Measurements from ENCODE around the gene CPT1A.
"Not testable (repeated sequence)": the region's sequence is repeated elsewhere in the genome, so short reads cannot be mapped to it uniquely, and the experiment has no call there.

The CPT1A gene

GRCh38 chr11:68870470-68870869 is 28.8 kb upstream of the CPT1A start:
- H3K9me3 ChIP-seq (ENCODE audit: control insufficient read depth in 5 of 5, low read length in 5 of 5): no peaks in the 10 kb centered on the region
- H3K9ac ChIP-seq (ENCODE audit: low read length in 5 of 5): peak overlapping the region in 1 of 5 donors; percentile 53
- peak overlapping the region; percentile 26 to 75 (median 63) for H3K4me3 ChIP-seq (ENCODE audit: low read depth in 1 of 5, low read length in 5 of 5)
- peaks cover 0 to 8% (median 2%) of the 10 kb centered on the region in 5 donors for H3K27me3 ChIP-seq (ENCODE audit: control insufficient read depth in 5 of 5, insufficient read depth in 4 of 5, low read length in 5 of 5)
- peaks cover 1 to 13% (median 10%) of the 10 kb centered on the region in 5 donors for H3K4me1 ChIP-seq (ENCODE audit: control insufficient read depth in 5 of 5, insufficient read depth in 5 of 5, low read length in 5 of 5)
- no peaks in the 10 kb centered on the region for H3K36me3 ChIP-seq (ENCODE audit: control insufficient read depth in 5 of 5, insufficient read depth in 5 of 5, low read length in 5 of 5)
- H3K27ac ChIP-seq (ENCODE audit: low read depth, low read length): no peak overlapping the region

- no peaks in the 10 kb centered on the region for H3K36me3 ChIP-seq (ENCODE audit: control insufficient read depth in 5 of 5, insufficient read depth in 5 of 5, low read length in 5 of 5)
- peaks cover 0 to 9% (median 4%) of the 10 kb centered on the region in 5 donors for H3K9me3 ChIP-seq (ENCODE audit: control insufficient read depth in 5 of 5, low read length in 5 of 5)
- H3K27me3 ChIP-seq (ENCODE audit: control insufficient read depth in 5 of 5, insufficient read depth in 4 of 5, low read length in 5 of 5): peaks cover 0 to 4% (median 0%) of the 10 kb centered on the region in 5 donors
- peaks cover 0 to 15% (median 8%) of the 10 kb centered on the region in 5 donors for H3K4me1 ChIP-seq (ENCODE audit: control insufficient read depth in 5 of 5, insufficient read depth in 5 of 5, low read length in 5 of 5)
- H3K27ac ChIP-seq (ENCODE audit: low read depth, low read length): no peak overlapping the region
- no peak overlapping the region for H3K4me3 ChIP-seq (ENCODE audit: low read depth in 1 of 5, low read length in 5 of 5)
- H3K9ac ChIP-seq (ENCODE audit: low read length in 5 of 5): no peak overlapping the region
These were observed 26.6 kb upstream of the CPT1A start for GRCh38 chr11:68868221-68868835.

GRCh38 chr11:68867066-68867465 is 25.4 kb upstream of the CPT1A start:
- Histone ChIP-seq H3K9ac (ENCODE audit: low read length in 5 of 5) (no peak overlapping the region), H3K9me3 (ENCODE audit: control insufficient read depth in 5 of 5, low read length in 5 of 5) (peaks cover 0 to 10% (median 4%) of the 10 kb centered on the region in 5 donors), H3K36me3 (ENCODE audit: control insufficient read depth in 5 of 5, insufficient read depth in 5 of 5, low read length in 5 of 5) (no peaks in the 10 kb centered on the region), H3K27me3 (ENCODE audit: control insufficient read depth in 5 of 5, insufficient read depth in 4 of 5, low read length in 5 of 5) (peaks cover 0 to 4% (median 2%) of the 10 kb centered on the region in 5 donors), H3K27ac (ENCODE audit: low read depth, low read length) (no peak overlapping the region), H3K4me3 (ENCODE audit: low read depth in 1 of 5, low read length in 5 of 5) (no peak overlapping the region), H3K4me1 (ENCODE audit: control insufficient read depth in 5 of 5, insufficient read depth in 5 of 5, low read length in 5 of 5) (peaks cover 0 to 15% (median 8%) of the 10 kb centered on the region in 5 donors)

GRCh38 chr11:68865241-68865640 is 23.5 kb upstream of the CPT1A start:
- peaks cover 0 to 3% (median 0%) of the 10 kb centered on the region in 5 donors for H3K27me3 ChIP-seq (ENCODE audit: control insufficient read depth in 5 of 5, insufficient read depth in 4 of 5, low read length in 5 of 5)
- H3K9me3 ChIP-seq (ENCODE audit: control insufficient read depth in 5 of 5, low read length in 5 of 5): peaks cover 0 to 10% (median 4%) of the 10 kb centered on the region in 5 donors
- no peak overlapping the region for H3K27ac ChIP-seq (ENCODE audit: low read depth, low read length)
- no peak overlapping the region for H3K4me3 ChIP-seq (ENCODE audit: low read depth in 1 of 5, low read length in 5 of 5)
- peaks cover 0 to 12% (median 5%) of the 10 kb centered on the region in 5 donors for H3K4me1 ChIP-seq (ENCODE audit: control insufficient read depth in 5 of 5, insufficient read depth in 5 of 5, low read length in 5 of 5)
- no peaks in the 10 kb centered on the region for H3K36me3 ChIP-seq (ENCODE audit: control insufficient read depth in 5 of 5, insufficient read depth in 5 of 5, low read length in 5 of 5)
- no peak overlapping the region for H3K9ac ChIP-seq (ENCODE audit: low read length in 5 of 5)

GRCh38 chr11:68863553-68864265 is 22.0 kb upstream of the CPT1A start:
- H3K36me3 ChIP-seq (ENCODE audit: control insufficient read depth in 5 of 5, insufficient read depth in 5 of 5, low read length in 5 of 5): no peaks in the 10 kb centered on the region
- H3K27ac ChIP-seq (ENCODE audit: low read depth, low read length): no peak overlapping the region
- H3K4me1 ChIP-seq (ENCODE audit: control insufficient read depth in 5 of 5, insufficient read depth in 5 of 5, low read length in 5 of 5): peaks cover 0 to 2% (median 0%) of the 10 kb centered on the region in 5 donors
- H3K27me3 ChIP-seq (ENCODE audit: control insufficient read depth in 5 of 5, insufficient read depth in 4 of 5, low read length in 5 of 5): peaks cover 0 to 3% (median 0%) of the 10 kb centered on the region in 5 donors
- no peak overlapping the region for H3K4me3 ChIP-seq (ENCODE audit: low read depth in 1 of 5, low read length in 5 of 5)
- H3K9me3 ChIP-seq (ENCODE audit: control insufficient read depth in 5 of 5, low read length in 5 of 5): peaks cover 0 to 10% (median 4%) of the 10 kb centered on the region in 5 donors
- H3K9ac ChIP-seq (ENCODE audit: low read length in 5 of 5): no peak overlapping the region

- Histone ChIP-seq H3K9ac (ENCODE audit: low read length in 5 of 5) (no peak overlapping the region), H3K4me3 (ENCODE audit: low read depth in 1 of 5, low read length in 5 of 5) (no peak overlapping the region), H3K36me3 (ENCODE audit: control insufficient read depth in 5 of 5, insufficient read depth in 5 of 5, low read length in 5 of 5) (no peaks in the 10 kb centered on the region), H3K9me3 (ENCODE audit: control insufficient read depth in 5 of 5, low read length in 5 of 5) (peaks cover 0 to 10% (median 4%) of the 10 kb centered on the region in 5 donors), H3K27ac (ENCODE audit: low read depth, low read length) (no peak overlapping the region), H3K4me1 (ENCODE audit: control insufficient read depth in 5 of 5, insufficient read depth in 5 of 5, low read length in 5 of 5) (peaks cover 0 to 7% (median 0%) of the 10 kb centered on the region in 5 donors), H3K27me3 (ENCODE audit: control insufficient read depth in 5 of 5, insufficient read depth in 4 of 5, low read length in 5 of 5) (peaks cover 0 to 3% (median 0%) of the 10 kb centered on the region in 5 donors)
These were observed 20.7 kb upstream of the CPT1A start for GRCh38 chr11:68862421-68862820.

DNA sequence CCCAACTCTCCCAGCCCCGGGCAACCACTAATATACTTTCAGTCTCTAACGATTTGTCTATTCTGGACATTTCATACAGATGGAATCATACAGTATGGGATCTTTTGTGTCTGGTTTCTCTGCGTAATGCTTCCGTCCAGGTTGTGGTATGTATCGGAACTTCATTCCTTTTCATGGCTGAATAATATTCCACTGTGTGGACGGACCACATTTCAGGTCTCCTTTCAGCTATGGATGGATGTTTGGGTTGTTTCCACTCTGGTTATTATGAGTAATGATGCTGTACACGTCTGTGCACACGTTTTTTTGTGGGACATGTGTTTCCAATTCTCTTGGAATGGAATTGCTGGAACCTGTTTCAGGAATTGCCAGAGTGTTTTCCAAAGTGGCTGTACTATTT is 17.4 kb upstream of the CPT1A start:
- H3K4me1 ChIP-seq (ENCODE audit: control insufficient read depth in 5 of 5, insufficient read depth in 5 of 5, low read length in 5 of 5): peaks cover 0 to 28% (median 15%) of the 10 kb centered on the region in 5 donors
- no peaks in the 10 kb centered on the region for H3K36me3 ChIP-seq (ENCODE audit: control insufficient read depth in 5 of 5, insufficient read depth in 5 of 5, low read length in 5 of 5)
- H3K4me3 ChIP-seq (ENCODE audit: low read depth in 1 of 5, low read length in 5 of 5): no peak overlapping the region
- peaks cover 0 to 8% (median 5%) of the 10 kb centered on the region in 5 donors for H3K27me3 ChIP-seq (ENCODE audit: control insufficient read depth in 5 of 5, insufficient read depth in 4 of 5, low read length in 5 of 5)
- no peak overlapping the region for H3K9ac ChIP-seq (ENCODE audit: low read length in 5 of 5)
- peaks cover 0 to 9% (median 4%) of the 10 kb centered on the region in 5 donors for H3K9me3 ChIP-seq (ENCODE audit: control insufficient read depth in 5 of 5, low read length in 5 of 5)
- H3K27ac ChIP-seq (ENCODE audit: low read depth, low read length): no peak overlapping the region

DNA sequence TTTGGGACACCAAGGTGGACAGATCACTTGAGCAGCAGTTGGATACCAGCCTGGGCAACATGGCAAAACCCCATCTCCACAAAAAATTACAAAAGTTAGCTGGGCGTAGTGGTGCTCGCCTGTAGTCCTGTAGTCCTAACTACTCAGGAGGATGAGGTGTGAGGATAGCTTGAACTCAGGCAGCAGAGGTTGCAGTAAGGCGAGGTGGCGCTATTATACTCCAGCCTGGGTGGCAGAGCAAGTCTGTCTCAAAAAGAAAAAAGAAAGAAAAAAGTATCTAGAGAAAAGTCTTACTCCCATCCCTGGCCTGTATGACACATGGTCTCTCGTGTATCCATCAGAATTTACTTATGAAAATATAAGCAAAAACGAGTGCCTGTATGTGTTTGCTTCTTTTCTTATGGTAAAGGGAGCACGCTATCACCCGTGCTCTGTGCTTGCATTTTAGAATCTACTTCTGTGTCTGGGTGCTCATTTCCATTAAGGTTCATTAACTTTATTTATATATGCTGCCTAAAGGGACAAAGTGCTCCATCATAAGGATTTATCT is 15.4 kb upstream of the CPT1A start:
- no peak overlapping the region for H3K4me3 ChIP-seq (ENCODE audit: low read depth in 1 of 5, low read length in 5 of 5)
- peaks cover 0 to 26% (median 15%) of the 10 kb centered on the region in 5 donors for H3K4me1 ChIP-seq (ENCODE audit: control insufficient read depth in 5 of 5, insufficient read depth in 5 of 5, low read length in 5 of 5)
- H3K36me3 ChIP-seq (ENCODE audit: control insufficient read depth in 5 of 5, insufficient read depth in 5 of 5, low read length in 5 of 5): no peaks in the 10 kb centered on the region
- no peak overlapping the region for H3K9ac ChIP-seq (ENCODE audit: low read length in 5 of 5)
- no peak overlapping the region for H3K27ac ChIP-seq (ENCODE audit: low read depth, low read length)
- H3K27me3 ChIP-seq (ENCODE audit: control insufficient read depth in 5 of 5, insufficient read depth in 4 of 5, low read length in 5 of 5): peaks cover 0 to 13% (median 12%) of the 10 kb centered on the region in 5 donors
- H3K9me3 ChIP-seq (ENCODE audit: control insufficient read depth in 5 of 5, low read length in 5 of 5): peaks cover 0 to 3% (median 0%) of the 10 kb centered on the region in 5 donors

DNA sequence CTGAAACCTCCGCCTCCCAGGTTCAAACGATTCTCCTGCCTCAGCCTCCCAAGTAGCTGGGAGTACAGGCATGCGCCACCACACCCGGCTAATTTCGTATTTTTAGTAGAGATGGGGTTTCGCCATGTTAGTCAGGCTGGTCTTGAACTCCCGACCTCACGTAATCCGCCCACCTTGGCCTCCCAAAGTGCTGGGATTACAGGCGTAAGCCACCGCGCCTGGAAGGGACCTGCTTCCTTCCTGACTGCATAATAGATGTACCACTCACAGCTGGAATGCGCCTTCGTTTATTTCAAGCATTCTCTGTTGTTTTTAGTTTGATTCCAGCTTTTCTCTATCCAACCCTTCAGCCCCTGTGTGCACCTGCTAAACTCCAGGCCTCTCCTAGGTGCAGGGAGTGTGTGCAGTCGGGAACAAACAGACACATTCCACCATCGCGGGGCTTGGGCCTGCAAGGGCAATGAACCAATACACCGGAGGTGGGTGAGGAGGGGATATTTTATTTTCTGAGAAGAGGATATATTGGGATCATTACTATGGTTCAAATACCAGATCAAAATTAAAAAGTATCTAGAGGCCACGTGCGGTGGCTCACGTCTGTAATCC is 14.8 kb upstream of the CPT1A start:
- H3K4me3 ChIP-seq (ENCODE audit: low read depth in 1 of 5, low read length in 5 of 5); H3K9ac ChIP-seq (ENCODE audit: low read length in 5 of 5); H3K27ac ChIP-seq (ENCODE audit: low read depth, low read length); H3K36me3 ChIP-seq (ENCODE audit: control insufficient read depth in 5 of 5, insufficient read depth in 5 of 5, low read length in 5 of 5); H3K9me3 ChIP-seq (ENCODE audit: control insufficient read depth in 5 of 5, low read length in 5 of 5): not testable (repeated sequence)
- Histone ChIP-seq H3K4me1 (ENCODE audit: control insufficient read depth in 5 of 5, insufficient read depth in 5 of 5, low read length in 5 of 5) (peaks cover 0 to 26% (median 15%) of the 10 kb centered on the region in 5 donors), H3K27me3 (ENCODE audit: control insufficient read depth in 5 of 5, insufficient read depth in 4 of 5, low read length in 5 of 5) (peaks cover 0 to 13% (median 12%) of the 10 kb centered on the region in 5 donors)

Measured in subcutaneous abdominal adipose tissue (tissue), 5 donors.